SU-DHL-6 (cell line): ENCODE results near the gene LRBA.

ENCODE experiments used
- CTCF ChIP-seq: fragments of 200-600 bp; sonication (generic); IDR thresholded peaks from one replicate; pipeline ENCODE4 v1.5.1; 2017; ENCODE audit warnings: antibody characterized with exemption, mild to moderate bottlenecking, low read length, moderate library complexity; ENCODE audit not compliant: insufficient read depth, poor library complexity, severe bottlenecking
- EZH2phosphoT487 ChIP-seq: fragments of 200-600 bp; sonication (generic), shearing (Covaris generic); conservative IDR thresholded peaks from 2 replicates; pipeline ENCODE4 v1.6.1; 2018; ENCODE audit warnings: mild to moderate bottlenecking, antibody characterized with exemption, low read length, moderate library complexity, mixed read lengths

GRCh38 chr4:150235808-150236271 is 779.2 kb downstream of the LRBA start:
- no peak for TF ChIP-seq CTCF
- TF ChIP-seq EZH2phosphoT487: no peak
